ENCODE data around the gene FBLN2.

DNA sequence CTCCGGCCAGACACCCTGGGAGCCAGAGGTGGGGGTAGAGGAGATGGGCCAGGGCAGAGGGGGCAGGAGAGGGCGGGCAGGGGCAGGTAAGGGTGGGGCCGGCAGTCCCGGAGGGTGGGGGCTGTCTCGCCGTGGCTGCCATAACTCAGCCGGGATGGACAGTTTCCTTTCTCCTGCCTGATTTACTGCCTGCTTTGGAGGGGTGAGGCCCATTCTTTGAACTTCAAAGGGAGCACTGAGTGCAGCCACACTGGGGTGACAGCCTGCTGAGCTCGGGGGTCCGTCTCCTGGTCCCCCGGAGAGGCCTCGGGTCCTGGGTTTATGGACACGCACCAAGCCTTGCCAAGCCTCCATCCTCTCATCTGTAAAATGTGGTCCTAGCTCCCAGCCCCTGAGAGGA lies 135.4 kb downstream of the FBLN2 start:
- TF ChIP-seq CTCF (IDR thresholded peaks at IDR 0.05): no peak
- TF ChIP-seq POLR2A (IDR thresholded peaks at IDR 0.05): no peak
